Frontal cortex (tissue), 4 donors: Measurements from ENCODE around the gene DDO. TPM values are rescaled to one million over a fixed set of nuclear protein-coding genes. Genes with fewer than 3 reads are reported as not detected.
A peak's percentile ranks its signal among the peaks of the same experiment; 100 is the strongest.

ENCODE experiments used
- DNase-seq, 2 donors: peaks; one replicate each; pipeline ENCODE4 v3.0.0; 2012; ENCODE audit warnings: low spot score in 2 of 2
- FAIRE-seq: peaks from 2 replicates; lab custom pipeline; 2012; peaks lifted over from hg19 to GRCh38; lab: Jason Lieb, UNC
- total RNA-seq: library from RNA; depleted of rRNA; stranded (reverse); fragments of >200 nt; gene quantifications from one replicate; pipeline ENCODE4 v1.2.3, GENCODE V29; 2014
- donor health status: control.
- donor health status: control.
- donor health status: control.

DDO gene
- total RNA-seq, 1 donor from 2014 or later = 0.41 TPM

DNA sequence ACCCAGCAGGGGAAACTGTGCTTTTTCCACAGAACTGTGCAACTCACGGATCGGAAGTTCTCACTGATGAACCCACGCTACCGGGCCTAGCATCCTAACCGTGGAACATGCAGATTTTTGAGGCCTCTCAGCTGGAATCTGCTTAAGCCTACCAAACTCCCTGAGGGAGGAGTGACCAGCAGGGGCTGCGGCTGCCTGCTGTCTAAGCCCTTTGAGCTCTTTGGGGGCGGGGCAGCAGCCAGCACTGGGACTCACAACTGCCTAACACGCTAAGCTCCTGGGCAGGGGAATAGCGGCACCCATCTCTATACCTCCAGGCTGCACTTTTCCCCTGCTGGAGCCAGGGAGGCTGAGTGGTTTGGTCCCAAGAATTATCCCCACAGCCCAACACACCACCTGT is 36.8 kb downstream of the DDO start:
- DNase-seq = no peak
- FAIRE-seq = no peak

DNA sequence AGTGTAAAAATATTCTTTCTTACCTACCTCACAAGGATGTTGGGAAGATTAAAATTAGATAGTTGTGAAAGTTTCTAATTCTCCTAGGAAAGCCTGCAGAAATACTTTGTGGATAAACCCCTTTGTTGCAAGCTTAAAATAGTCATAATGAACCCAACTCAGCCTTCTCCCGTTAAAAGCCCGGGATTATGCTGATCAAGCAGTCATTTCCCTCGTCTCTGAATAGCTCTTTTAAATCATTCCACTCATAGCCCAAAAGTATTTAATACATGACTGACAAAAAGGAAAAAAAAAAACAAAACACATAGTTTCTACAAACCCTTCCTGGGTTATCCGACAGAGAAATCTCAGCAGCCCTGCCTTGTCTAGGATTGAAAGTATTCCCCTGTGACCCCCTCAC is 46.3 kb downstream of the DDO start:
- DNase-seq (no peak), FAIRE-seq (no peak)

DNA sequence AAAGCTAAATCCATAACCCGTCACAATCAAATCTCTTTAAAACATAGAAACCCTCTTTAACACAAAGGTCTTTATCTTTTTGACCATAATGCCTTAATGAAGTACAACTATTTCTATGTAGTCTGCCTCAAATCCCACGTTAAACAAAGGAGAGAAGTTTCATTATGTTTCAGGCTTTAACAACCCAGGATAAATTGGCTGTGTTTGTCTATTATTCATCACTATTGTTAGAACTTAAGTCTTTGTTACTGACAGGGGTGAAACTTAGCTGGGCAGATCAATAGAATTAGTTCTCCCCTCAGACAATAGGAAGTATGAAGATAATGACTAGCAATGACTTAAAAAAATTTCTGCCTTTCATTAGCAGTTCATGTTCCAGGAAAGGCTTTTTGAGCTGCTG is 47.1 kb downstream of the DDO start:
- DNase-seq (no peak), FAIRE-seq (no peak)

DNA sequence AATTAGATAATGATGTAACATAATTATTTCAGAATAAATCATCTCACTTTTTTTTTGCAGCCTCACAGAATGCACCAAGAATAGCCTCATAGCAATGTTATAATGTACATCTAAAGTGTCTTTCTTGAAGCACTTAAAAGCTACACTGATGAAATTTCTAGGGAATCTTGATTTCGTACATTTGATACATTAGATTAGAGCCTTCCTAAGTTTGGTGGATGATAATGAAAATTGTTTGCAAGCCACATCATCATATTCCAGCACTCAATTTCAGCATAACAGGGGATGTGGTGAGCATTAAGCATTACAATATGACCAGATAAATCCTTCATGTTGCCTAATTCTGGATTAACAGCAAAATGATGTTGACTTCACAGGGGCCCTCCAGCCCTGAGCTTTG is 47.5 kb downstream of the DDO start:
- no peak for DNase-seq
- no peak for FAIRE-seq

DNA sequence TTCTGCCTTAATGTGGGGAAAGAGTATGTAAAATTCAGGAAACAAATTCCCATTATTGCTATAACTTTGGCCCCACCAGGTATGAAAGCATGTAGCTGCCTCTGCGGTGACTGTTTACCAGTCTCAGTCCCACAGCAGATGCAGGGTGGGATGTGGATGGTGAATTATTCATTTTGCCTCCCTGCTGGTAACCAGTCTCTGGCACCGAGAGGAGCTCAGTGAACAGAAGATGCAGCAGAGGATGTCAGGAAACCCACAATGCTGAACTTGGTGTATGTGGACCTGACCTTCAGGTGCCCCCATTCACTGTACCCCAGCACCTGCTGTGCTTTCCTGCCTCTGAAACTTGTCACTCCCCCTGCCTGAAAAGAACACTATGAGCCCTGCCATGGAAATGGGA is 48.4 kb downstream of the DDO start:
- FAIRE-seq (no peak), DNase-seq (no peak)

DNA sequence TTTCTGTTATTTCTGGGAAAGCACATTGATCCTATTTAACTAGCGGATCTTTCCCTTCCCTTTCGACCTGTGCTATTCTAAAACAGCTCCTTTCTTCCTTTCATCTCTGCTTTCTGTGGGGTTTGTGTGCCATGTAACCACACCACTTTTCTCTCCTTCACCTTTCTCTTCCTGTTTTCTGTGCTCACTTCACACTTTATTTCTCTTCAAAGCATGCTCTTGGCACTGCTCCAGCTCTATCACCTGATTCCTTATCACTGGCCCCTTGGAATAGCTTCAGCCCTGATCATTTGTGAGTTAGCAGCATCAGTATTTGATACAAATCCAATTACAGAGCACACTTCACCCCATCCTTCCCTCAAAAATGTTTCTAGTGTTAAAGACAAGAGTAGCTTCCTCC is 49.1 kb downstream of the DDO start:
- DNase-seq = no peak
- FAIRE-seq = no peak

DNA sequence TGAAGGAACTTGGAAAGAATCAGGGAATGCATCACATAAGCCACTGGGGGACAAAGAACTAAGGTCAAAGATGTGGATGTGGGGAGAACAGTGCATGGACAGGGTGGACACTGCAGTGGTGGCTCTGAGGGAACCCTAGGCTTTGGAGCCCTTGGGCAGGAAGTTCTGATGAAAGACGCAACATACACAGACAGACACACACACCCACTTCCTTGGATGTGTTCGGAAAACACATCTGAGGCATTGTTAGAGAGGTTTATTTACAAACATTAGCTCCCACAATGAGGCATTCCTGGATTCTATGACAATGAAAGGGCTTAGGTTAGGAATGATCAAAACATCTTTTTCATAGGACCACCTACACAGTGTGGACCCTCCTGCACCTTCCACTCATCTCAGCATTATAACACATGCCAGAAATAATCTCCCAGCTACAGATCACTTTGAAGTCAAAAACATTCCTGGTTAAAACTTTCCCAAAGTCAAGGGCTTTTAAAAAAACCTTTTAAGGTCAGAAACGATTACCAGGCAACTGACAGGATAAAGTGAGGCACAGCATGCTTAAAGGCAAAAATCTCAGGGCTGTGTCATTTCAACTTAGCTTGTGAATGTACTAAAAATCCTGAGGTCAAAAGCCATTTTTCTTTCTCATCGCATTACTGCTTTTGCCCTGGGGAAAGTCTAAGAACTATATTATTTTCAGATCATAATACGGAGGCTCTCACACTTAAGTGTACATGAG is 50.8 kb downstream of the DDO start:
- no peak for FAIRE-seq

DNA sequence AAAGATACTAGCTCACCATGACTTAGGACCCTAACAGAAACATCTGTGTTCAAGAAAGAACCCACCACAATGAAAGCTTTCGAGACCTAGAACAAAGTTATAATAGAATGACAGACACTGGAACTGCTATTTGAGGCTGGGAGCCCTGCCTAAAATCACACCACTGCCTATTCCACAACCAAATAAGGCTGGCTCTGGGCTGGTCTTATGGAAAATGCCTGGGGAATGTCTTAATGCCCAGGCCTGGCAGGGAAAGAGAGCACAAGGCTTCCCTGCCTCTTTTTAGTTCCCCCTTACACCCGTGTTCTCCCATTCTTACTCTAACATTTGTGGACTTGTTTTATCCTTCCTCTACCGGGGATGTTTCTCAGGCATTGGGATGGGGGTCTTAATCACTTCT is 51.6 kb downstream of the DDO start:
- FAIRE-seq = no peak

More for the DNA sequence above, 50.8 kb downstream of the DDO start:
- no peak for DNase-seq

DNA sequence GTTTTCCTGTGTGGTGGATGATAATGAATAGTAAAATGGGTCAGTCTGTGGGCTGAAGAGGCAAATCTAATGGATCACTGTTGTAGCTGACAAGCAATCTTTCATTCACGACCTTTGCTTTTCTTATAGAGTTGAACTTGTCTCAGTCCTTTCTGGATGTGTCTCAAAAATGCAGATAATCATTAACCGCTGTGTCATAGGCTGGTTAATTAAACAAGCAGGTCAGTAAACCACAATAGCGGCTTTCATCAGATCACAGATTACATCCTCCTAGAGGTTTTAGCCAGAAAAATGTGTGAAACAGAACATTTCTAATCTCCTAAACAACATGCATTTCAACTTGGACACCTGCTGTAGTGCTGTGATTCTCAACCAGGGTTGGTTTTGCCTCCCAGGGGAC is 54.7 kb downstream of the DDO start:
- DNase-seq (no peak), FAIRE-seq (no peak)

More for the DNA sequence above, 51.6 kb downstream of the DDO start:
- DNase-seq = no peak

DNA sequence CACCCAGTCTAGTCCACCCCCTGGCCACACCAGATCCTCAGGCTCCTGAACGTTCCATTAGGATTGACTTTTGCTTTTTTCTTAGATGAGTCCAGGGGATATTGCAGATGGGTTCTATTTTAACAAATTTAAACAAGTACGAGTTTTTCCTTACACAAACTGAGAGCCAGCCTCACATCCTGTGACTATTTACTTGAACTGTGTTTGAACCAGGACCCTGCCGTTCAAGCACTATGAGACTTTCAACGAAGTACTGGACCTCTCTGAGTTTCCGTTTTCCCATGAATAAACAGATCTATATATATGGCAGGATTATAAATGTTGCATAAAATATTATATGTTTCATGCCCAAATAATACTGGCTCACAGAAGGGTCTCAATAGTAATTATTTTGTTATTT is 55.8 kb downstream of the DDO start:
- DNase-seq (no peak), FAIRE-seq (no peak)

DNA sequence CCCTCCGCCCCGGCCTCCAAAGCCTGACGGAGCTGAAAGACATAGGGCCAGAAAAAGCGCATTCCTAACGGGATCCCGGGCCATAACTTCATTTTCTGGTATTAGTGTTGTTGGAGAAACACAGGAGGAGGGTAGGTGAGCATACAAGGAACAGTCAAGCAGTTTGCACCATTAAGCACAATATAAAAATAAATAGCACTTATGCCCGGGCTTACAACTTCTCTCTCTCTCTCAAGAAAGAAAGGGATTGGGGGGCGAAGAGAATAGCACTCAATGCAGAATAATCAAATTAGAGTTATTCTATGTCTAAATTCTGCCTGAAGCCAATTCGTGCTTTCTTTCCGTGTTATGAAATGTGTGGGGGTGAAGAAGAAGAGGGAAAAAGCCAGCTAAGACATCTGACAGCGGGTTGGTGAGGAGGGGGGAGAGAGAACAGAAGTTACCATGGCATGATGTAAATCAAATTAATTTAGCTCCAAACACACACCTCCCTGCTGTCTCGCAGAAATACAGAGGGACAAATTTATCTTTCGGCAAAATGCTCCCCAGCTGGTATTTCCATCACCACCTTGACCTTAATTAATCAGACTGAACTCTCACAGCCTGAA is 56.7 kb downstream of the DDO start:
- DNase-seq (peak in 1 of 2 donors; percentile 30), FAIRE-seq (no peak)

DNA sequence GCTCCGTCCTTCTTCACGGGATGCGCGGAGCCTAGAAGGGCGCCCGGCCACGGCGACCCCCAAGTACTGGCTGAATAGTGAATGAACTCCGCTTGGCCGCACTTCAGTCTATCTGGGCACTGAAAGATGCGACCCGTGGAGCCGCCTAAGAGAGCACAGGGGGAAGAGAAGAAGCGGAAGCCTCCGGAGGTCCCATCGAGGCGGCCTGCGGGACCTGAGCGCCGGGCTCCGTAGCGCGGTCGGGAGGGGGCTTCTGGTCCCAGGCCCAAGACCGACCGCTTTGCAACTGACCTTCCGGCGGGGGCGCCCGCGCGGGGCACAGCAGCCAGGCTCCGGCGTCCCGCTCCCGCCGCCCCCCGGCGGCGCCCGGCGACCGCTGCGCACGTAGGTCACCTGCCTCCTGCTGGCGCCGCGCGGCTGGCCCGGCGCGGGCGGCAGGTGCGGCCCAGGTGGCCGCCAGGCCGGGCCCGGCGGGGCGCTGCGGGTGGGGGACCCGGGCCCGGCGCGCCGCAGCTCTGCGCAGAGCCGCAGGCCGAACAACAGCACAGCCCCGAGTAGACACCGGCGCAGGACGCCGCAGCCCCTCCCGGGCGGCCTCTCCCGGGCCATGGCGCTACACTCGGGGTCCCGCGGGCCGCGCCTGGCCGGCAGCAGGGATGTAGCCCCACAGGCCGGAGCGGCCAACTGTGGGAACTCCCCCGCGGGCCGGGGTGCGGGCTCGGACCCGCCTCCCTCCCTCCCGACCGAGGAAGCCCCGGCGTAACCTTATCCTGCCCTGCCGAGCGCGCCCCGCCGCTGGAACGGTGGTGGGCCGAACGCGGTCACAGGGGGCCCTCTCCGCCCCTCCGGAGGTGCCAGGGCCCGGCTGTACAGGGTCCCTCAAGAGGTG is 57.5 kb downstream of the DDO start, which contains the start of gene METTL24:
Gene METTL24, minus strand, starts transcription at position 686 of the 889 bp plus-strand sequence. Its CDS starts 77 bp downstream, at position 609.
- FAIRE-seq (no peak), DNase-seq (peak; percentile 25 to 39)

DNA sequence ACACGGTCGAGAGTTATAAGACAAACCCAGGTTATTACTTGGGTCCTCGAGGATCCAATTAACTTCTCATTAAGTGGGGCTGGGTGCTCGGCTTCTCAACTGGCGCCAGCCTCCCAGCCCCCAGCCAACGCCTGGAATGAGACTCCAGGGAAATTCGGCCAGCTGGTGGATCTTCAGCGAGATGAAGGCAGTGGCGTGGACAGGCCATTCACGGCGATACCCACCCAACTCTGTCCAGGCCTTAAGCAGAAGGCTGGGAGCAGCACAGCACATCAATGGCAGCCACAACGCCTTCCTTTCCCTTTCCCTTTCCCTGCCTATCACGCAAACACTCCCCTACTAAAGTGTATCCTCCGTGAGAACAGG is 58.1 kb downstream of the DDO start:
- DNase-seq (no peak), FAIRE-seq (no peak)

DNA sequence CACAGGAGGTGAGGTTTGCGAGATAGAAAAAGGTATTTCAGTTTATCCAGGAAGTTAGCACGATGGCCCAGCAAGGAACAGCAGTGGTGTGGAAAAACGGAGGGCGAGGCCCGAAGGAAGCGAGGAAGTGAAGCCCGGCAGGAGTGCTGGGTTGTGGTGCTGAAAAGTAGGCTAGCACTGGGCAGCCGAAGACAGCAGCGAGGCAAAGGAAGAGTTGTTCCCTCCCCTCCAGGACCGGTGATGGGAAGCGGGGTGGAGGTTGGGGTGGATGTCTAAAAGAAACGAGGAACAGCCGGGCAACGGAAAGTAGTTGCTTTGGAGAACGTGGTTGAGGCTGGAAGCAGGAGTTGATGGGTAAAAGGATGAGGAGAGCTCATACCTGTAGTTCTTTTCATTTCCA is 58.6 kb downstream of the DDO start:
- DNase-seq = no peak
- no peak for FAIRE-seq

DNA sequence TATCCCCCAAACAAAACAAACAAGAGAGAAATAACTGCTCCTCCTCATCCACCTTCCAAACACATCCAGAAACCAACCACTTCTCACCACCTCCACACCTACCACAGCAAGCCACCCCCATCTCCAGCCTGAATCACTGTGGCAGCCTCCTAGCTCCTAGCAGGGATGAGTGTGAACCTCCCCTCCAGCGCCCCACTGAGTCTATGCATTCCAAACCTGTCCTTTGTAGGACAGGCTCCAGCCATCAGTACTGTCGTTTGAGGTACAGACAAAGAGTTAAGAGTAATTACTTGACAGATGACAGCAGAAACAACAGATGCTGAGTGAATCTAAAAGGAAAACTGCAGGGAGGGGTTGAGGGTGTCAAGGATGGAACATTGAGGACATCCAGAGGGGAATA is 59.6 kb downstream of the DDO start:
- DNase-seq (no peak), FAIRE-seq (no peak)

DNA sequence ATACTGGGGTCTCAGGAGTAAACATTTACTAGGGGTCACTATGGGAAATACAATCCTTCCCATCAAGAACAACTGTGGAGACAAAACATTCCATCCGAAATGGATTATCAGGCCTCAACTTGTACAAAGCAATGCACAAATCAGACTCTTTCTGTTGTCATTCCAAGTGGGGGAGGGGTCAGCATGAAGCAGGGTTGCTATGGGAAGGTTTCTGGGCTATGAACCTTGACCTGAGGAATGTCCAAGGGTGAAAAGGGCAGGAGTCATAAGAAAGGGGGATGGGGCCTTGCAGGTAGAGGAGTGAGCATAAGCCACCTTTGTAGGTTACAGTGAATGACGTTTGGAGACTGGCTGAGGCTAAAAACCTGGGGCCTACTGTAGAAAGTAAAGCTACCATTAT is 60.4 kb downstream of the DDO start:
- FAIRE-seq = no peak

DNA sequence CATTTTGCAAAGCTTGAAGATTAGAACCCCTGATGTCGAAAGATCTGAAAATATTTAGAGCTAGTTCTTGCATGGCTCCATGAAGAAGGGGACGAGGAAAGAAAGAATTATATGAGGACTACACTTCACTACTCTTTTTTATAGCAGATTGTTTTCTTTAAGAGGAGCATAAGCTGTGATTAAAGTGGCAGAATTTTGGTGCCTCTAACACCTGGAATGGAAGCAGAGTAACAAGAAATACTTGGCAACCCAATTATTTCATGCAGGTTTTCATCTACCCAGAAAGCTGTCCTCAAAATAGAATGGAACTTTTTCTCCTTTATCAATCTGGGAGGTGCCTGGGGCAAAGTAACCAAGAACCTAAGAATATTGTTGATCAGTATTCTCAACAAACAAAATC is 61.2 kb downstream of the DDO start:
- DNase-seq (no peak), FAIRE-seq (no peak)

More for the DNA sequence above, 60.4 kb downstream of the DDO start:
- DNase-seq = no peak

DNA sequence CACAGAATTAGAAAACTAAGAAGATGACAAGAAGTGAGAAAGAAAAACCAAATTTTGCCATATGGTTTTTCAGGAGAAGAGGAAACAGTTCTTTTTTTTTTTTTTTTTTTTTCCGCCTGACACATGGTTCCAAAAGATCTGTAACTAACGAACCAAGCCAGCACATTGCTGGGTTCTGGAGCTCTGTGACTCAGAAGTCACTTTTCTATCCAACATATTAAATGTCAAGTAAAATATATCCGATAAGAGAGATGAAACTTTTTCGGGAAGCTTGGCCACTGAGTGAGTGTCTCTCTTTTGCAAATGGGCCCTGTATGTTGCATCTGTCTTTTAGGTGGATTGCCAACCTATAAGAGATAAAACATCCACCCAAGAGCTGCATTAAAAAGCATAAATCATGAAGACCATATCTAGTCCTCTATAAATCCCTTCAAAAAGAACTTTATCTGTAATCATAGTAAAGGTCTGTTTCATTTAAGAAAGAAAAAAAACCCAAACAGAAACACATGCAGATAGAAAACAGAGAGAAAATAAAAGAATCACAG is 61.8 kb downstream of the DDO start:
- DNase-seq (no peak), FAIRE-seq (no peak)

DNA sequence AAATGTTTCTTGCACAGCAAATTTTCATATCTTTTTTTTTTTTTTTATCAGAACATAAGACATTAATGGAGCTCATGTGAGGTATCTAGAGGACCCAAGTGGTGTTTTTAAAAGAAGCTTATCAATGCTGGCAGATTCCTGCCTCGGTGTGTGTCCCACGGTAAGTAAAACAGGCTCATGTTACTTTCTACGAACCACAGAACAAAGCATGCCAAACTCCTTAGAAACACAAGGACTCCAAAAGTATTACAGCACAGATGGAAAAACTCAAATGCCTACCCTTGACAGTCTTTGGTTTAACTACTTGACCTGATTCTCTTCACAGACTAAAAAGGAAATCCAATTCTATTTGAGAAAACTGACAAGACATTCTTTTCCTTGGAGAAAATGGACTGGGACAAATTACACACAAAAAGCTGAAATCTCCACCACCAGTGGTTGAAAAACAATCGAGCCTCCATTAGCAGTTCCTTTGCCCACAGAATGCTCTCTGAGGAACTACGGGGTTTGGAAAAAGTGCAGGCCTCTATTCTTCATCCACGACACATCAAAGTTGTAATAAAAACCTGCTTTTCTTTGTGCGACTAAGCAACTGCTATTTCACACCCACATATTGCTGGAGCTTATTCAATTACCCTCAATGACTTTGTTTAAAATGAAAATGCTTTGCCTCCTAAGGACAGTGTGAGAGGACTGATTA is 62.7 kb downstream of the DDO start:
- FAIRE-seq (no peak), DNase-seq (no peak)

DNA sequence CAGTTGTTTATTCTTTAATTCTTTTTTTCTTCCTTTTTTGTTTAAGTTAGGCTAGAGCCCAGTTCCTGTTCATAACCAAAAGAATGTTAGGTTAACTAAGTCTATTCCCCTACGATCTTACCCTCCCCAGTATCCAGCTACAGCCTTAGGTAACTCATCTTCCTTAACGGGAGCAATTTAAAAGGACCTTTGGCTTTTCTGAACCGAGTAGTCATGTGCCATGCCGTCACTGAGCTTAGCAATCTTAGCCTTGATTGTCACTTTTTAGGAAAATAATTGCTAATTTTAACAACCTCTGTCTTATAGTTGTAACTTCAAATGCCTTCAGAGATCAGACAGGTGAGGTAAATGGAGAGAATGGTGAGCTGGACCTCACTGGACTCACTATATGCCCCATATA is 63.4 kb downstream of the DDO start:
- FAIRE-seq (no peak), DNase-seq (no peak)
